ENCODE data around the gene DPP10.

- TF ChIP-seq EZH2phosphoT487 (IDR thresholded peaks at IDR 0.05) (no peak), CTCF (IDR thresholded peaks at IDR 0.05) (no peak), EZH2 (IDR thresholded peaks at IDR 0.05) (no peak)
These were observed 971.4 kb downstream of the DPP10 start for GRCh38 chr2:115413791-115414190.

Measured in neural progenitor cell (in vitro differentiated cells).